ENCODE data around the gene NFIX. TPM values are rescaled to one million over a fixed set of nuclear protein-coding genes. Genes with fewer than 3 reads are reported as not detected.

Gene NFIX
- total and polyA plus RNA-seq, 2 of the 13 experiments (the other 11 are each of a cell fraction or from before 2014, with no cell fraction given): 3.4 to 5.4 TPM

- TF ChIP-seq ZBTB40 (IDR thresholded peaks at IDR 0.05) (no peak), ZBTB40 (CRISPR knock-in tag; IDR thresholded peaks at IDR 0.05) (0 out of 2 replicates have a peak, but pooled peaks have one; percentile 51), ZNF563 (CRISPR knock-in tag; IDR thresholded peaks at IDR 0.05) (no peak), NFE2L2 (IDR thresholded peaks at IDR 0.05; ENCODE audit: low read length) (no peak), ATF7-NPFF (CRISPR knock-in tag; IDR thresholded peaks at IDR 0.05; ENCODE audit: low read depth) (no peak), ZNF407 (CRISPR knock-in tag; IDR thresholded peaks at IDR 0.05; ENCODE audit: not compliant biosample characterization) (no peak), PCBP1 (IDR thresholded peaks at IDR 0.05; ENCODE audit: borderline replicate concordance, low read depth, low read length) (0 out of 2 replicates have a peak, but pooled peaks have one; percentile 83), ZNF430 (CRISPR knock-in tag; IDR thresholded peaks at IDR 0.05) (no peak), SCMH1 (CRISPR knock-in tag; IDR thresholded peaks at IDR 0.05; ENCODE audit: borderline replicate concordance) (no peak), EP300 (IDR thresholded peaks at IDR 0.05; ENCODE audit: low read depth in 2 of 2, low read length in 2 of 2) (no peak), EP300 (CRISPR knock-in tag; IDR thresholded peaks at IDR 0.05; ENCODE audit: borderline replicate concordance) (no peak; the same call in 1 of the 2 replicates)
Observed at GRCh38 chr19:13116282-13117175, 121.3 kb downstream of the NFIX start, which contains the start of gene TRMT1 (continued).
